ENCODE results near the gene ADAM30.
"Not testable (repeated sequence)": the region's sequence is repeated elsewhere in the genome, so short reads cannot be mapped to it uniquely, and the experiment has no call there.

The ADAM30 gene

GRCh38 chr1:119873135-119874015, 22.9 kb downstream of the ADAM30 start:
- peak; percentile 69 for DNase-seq

GRCh38 chr1:119871881-119872280, 24.4 kb downstream of the ADAM30 start:
- no peak for DNase-seq

GRCh38 chr1:119870917-119871596, 25.3 kb downstream of the ADAM30 start:
- peak; percentile 74 for DNase-seq

GRCh38 chr1:119869995-119870394, 26.3 kb downstream of the ADAM30 start:
- DNase-seq, result no peak

- no peak for DNase-seq
Measured at GRCh38 chr1:119868176-119868575, 28.1 kb downstream of the ADAM30 start.

GRCh38 chr1:119866451-119866850, 29.9 kb downstream of the ADAM30 start:
- DNase-seq, result no peak

- DNase-seq, result no peak
Measured at GRCh38 chr1:119865627-119866026, 30.7 kb downstream of the ADAM30 start.

- DNase-seq, result no peak
Measured at GRCh38 chr1:119862276-119862675, 34.0 kb downstream of the ADAM30 start.

- no peak for DNase-seq
Measured at GRCh38 chr1:119861547-119861946, 34.8 kb downstream of the ADAM30 start.

GRCh38 chr1:119859647-119860046, 36.7 kb downstream of the ADAM30 start:
- DNase-seq, result peak; percentile 79

GRCh38 chr1:119858556-119859214, 37.6 kb downstream of the ADAM30 start:
- peak; percentile 10 for DNase-seq

- DNase-seq, result no peak
Measured at GRCh38 chr1:119858126-119858525, 38.2 kb downstream of the ADAM30 start.

- DNase-seq, result no peak
Measured at GRCh38 chr1:119853155-119853554, 43.2 kb downstream of the ADAM30 start.

GRCh38 chr1:119844206-119844605, 52.1 kb downstream of the ADAM30 start:
- DNase-seq, result not testable (repeated sequence)
